Nephron progenitor cell (in vitro differentiated cells): ENCODE data around the gene TCF7L2.

ENCODE experiments used
- DNase-seq: peaks from one replicate; pipeline ENCODE4 v3.0.0; 2021
- H3K27ac Mint-ChIP-seq: 2 replicates; pipeline ENCODE4 v1.8.0; 2021; ENCODE audit warnings: mild to moderate bottlenecking, moderate library complexity, mixed read lengths
- H3K27me3 Mint-ChIP-seq: 2 replicates; pipeline ENCODE4 v1.8.0; 2021; ENCODE audit warnings: mild to moderate bottlenecking, low read depth, mixed read lengths; ENCODE audit not compliant: poor library complexity
- H3K36me3 Mint-ChIP-seq: 2 replicates; pipeline ENCODE4 v1.8.0; 2021; ENCODE audit warnings: low read depth, mixed read lengths
- H3K4me1 Mint-ChIP-seq: 2 replicates; pipeline ENCODE4 v1.8.0; 2021; ENCODE audit warnings: mixed read lengths
- H3K4me3 Mint-ChIP-seq: 2 replicates; pipeline ENCODE4 v1.8.0; 2021; ENCODE audit warnings: mild to moderate bottlenecking, moderate library complexity, mixed read lengths
- H3K9me3 Mint-ChIP-seq: 2 replicates; pipeline ENCODE4 v1.8.0; 2021; ENCODE audit warnings: mild to moderate bottlenecking, moderate library complexity, mixed read lengths
- CTCF ChIP-seq: fragments of 200-600 bp; sonication (generic); IDR thresholded peaks from 2 replicates; pipeline ENCODE4 v1.5.0; 2021; ENCODE audit warnings: antibody characterized with exemption

TCF7L2 gene

GRCh38 chr10:113113241-113113640 is 163.2 kb downstream of the TCF7L2 start:
- H3K4me1 Mint-ChIP-seq = peaks cover 20% of the 10 kb centered on the region
- H3K27ac Mint-ChIP-seq = peak overlapping the region; percentile 55
- peaks cover 13% of the 10 kb centered on the region for H3K36me3 Mint-ChIP-seq
- peaks cover 3% of the 10 kb centered on the region for H3K27me3 Mint-ChIP-seq
- TF ChIP-seq CTCF = no peak
- DNase-seq = no peak
- peaks cover 4% of the 10 kb centered on the region for H3K9me3 Mint-ChIP-seq
- no peak overlapping the region for H3K4me3 Mint-ChIP-seq

GRCh38 chr10:113113918-113114317 is 163.9 kb downstream of the TCF7L2 start:
- H3K4me3 Mint-ChIP-seq = no peak overlapping the region
- peaks cover 14% of the 10 kb centered on the region for H3K4me1 Mint-ChIP-seq
- peaks cover 5% of the 10 kb centered on the region for H3K9me3 Mint-ChIP-seq
- peaks cover 3% of the 10 kb centered on the region for H3K27me3 Mint-ChIP-seq
- H3K36me3 Mint-ChIP-seq = peaks cover 16% of the 10 kb centered on the region
- H3K27ac Mint-ChIP-seq = no peak overlapping the region
- DNase-seq = no peak
- no peak for TF ChIP-seq CTCF

DNA sequence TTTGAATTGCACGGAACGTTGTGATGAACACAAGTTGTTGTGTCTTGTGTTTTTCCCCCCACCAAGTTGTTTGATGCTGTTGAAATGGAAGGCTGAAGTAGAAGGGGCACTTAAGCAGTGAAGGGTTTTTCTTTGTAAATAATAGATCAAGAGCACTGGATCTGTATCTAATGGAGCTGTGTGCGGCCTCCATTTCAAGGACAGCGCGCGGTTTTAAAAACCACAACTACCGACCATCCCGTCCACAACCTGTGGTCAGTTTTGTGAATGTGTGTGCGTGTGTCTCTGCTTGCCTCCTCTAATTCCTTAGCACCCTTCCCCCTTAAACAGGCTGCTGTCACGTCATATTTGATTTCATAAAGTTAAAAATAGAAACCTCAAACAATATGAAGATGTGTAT is 165.5 kb downstream of the TCF7L2 start:
- DNase-seq = no peak
- peaks cover 14% of the 10 kb centered on the region for H3K4me1 Mint-ChIP-seq
- TF ChIP-seq CTCF = no peak
- peaks cover 5% of the 10 kb centered on the region for H3K9me3 Mint-ChIP-seq
- H3K27me3 Mint-ChIP-seq = peaks cover 3% of the 10 kb centered on the region
- H3K27ac Mint-ChIP-seq = peak overlapping the region; percentile 64
- H3K36me3 Mint-ChIP-seq = peaks cover 23% of the 10 kb centered on the region
- no peak overlapping the region for H3K4me3 Mint-ChIP-seq

GRCh38 chr10:113118882-113119281 is 168.8 kb downstream of the TCF7L2 start:
- Mint-ChIP-seq H3K36me3 (peaks cover 23% of the 10 kb centered on the region), H3K4me1 (peaks cover 29% of the 10 kb centered on the region)

DNA sequence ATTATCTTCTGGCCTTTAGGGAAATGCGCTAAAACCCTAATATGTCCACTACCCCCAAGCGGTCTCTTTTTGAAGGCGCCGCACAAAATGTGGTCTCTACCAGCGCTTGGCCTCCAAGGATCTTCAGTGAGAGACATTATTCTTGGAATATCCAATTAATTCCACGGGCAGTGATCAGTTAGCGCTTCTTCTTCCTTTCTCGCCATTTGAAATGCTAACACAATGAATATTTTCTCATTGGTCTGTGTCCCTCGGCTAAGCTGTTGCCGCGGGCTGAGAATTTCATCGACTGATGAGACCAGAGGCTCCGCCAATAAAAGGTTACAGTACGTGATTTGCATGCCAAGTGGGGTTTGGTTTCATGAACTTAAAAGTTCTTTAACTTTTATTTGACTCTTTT is 169.8 kb downstream of the TCF7L2 start:
- Mint-ChIP-seq H3K36me3 (peaks cover 23% of the 10 kb centered on the region), H3K9me3 (peaks cover 5% of the 10 kb centered on the region), H3K27me3 (peaks cover 8% of the 10 kb centered on the region), H3K4me3 (no peak overlapping the region), H3K27ac (no peak overlapping the region), H3K4me1 (peaks cover 31% of the 10 kb centered on the region)
- no peak for TF ChIP-seq CTCF
- no peak for DNase-seq

More at GRCh38 chr10:113118882-113119281, 168.8 kb downstream of the TCF7L2 start:
- DNase-seq = no peak
- Mint-ChIP-seq H3K27me3 (peaks cover 6% of the 10 kb centered on the region), H3K9me3 (peaks cover 5% of the 10 kb centered on the region), H3K4me3 (no peak overlapping the region), H3K27ac (no peak overlapping the region)
- no peak for TF ChIP-seq CTCF

GRCh38 chr10:113121153-113121552 is 171.1 kb downstream of the TCF7L2 start:
- no peak for DNase-seq
- peaks cover 23% of the 10 kb centered on the region for H3K36me3 Mint-ChIP-seq

More at GRCh38 chr10:113121153-113121552, 171.1 kb downstream of the TCF7L2 start:
- Mint-ChIP-seq H3K9me3 (peaks cover 5% of the 10 kb centered on the region), H3K27me3 (peaks cover 21% of the 10 kb centered on the region), H3K4me1 (peaks cover 44% of the 10 kb centered on the region), H3K4me3 (no peak overlapping the region), H3K27ac (no peak overlapping the region)
- TF ChIP-seq CTCF = no peak
